ENCODE results near the gene KCNH4.
"Not testable (repeated sequence)": the region's sequence is repeated elsewhere in the genome, so short reads cannot be mapped to it uniquely, and the experiment has no call there.

KCNH4 gene

GRCh38 chr17:42180922-42181850 is at the start of gene KCNH4:
Gene KCNH4 (minus strand): TSS chr17:42181142. CDS start chr17:42180945, 197 bp downstream.
- DNase-seq, result peak; percentile 89 to 92

- no peak for DNase-seq
Measured at GRCh38 chr17:42230225-42230624, 49.3 kb upstream of the KCNH4 start.

DNA sequence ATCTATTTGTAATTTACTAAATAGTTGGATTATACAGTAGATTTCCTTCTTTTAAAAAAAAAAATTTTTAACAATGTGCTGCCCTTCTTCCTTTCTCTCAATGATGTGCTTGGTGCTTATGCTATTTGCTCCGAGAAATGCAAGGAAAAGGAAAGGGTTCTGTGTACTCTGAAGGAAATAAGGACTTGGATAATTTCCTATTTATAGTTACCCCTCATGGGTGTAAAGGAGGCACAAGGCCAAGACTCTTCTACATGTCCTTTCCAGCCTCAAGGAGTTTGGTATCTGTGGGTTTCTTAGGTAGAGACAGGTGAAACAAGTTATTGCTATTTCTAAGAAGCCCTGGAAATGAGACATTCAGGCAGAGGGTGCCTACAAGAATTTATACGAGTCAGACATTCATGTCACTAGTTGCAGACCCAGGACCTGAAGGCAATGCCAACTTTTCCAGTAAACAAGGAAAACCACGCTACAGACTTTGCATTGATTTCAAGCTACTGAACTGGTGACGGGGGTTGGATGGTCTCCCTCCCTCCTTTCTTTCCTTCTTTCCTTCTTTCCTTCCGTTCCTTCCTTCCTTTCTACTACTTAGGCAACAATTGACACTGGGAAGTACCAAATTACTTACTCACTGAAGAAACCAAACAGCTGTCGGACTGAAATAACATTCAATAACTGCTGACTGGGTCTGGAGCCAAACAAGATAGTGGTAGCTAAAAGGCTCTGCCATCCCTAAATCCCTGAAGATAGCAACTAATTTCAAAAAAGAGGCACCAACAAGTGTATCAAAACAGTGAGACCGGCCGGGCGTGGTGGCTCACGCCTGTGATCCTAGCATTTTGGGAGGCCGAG is 47.1 kb upstream of the KCNH4 start:
- no peak for DNase-seq

DNA sequence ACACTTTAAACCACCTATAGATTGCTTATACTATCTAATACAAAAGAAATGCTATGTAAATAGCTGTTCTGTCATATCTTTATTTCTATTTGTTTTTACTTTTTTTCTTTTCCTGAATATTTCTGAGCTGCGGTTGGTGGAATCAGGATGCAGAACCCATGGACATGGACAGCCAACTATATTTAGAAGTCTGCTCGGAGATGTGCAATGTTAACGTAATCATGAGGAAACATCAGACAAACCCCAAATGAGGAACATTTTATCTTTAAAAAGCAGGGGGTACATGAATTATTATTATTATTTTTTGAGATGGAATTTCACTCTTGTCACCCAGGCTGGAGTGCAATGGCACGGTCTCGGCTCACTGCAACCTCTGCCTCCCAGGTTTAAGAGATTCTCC is 44.7 kb upstream of the KCNH4 start:
- no peak for DNase-seq

DNA sequence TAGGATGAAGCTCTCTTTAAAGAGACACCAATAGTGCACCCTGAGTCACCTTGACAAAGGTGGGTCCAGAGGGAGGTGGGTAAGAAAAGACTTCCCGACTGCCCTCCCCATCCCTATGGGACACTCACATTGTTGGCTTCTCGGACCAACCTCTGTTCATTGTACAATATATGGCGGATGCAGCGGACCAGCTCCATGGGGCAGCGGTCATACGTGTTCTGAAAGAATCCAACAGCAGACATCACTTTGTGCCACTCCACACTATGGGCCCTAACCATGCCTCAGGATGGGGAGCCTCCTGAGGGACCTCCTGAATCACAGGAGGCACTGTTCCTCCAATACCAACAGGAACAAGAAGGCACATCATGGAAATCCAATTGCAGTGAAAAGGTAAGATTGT is 43.7 kb upstream of the KCNH4 start:
- no peak for DNase-seq

- DNase-seq, result peak; percentile 61 to 67
Measured at GRCh38 chr17:42221886-42222745, 41.2 kb upstream of the KCNH4 start.

GRCh38 chr17:42219280-42219679 is 38.3 kb upstream of the KCNH4 start:
- not testable (repeated sequence) for DNase-seq

DNA sequence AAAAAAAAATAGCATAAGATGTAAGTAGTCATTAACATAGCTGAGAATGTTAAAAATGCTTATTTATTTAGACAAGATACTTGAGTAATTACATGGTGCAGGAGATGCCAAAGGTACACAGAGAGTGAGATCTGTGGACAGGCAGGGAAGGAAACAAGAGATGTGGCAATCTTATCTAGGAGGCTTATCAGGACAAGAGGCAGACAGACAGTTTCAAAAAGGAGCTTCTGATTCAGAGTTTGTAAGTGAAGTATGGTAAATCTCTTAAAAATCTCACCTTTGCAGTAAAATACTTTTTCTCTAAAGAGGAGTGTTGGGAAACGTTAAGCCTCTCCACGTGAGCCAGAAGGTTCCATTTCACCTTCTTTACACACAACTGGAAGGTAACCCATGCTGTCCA is 33.2 kb upstream of the KCNH4 start:
- no peak for DNase-seq

DNA sequence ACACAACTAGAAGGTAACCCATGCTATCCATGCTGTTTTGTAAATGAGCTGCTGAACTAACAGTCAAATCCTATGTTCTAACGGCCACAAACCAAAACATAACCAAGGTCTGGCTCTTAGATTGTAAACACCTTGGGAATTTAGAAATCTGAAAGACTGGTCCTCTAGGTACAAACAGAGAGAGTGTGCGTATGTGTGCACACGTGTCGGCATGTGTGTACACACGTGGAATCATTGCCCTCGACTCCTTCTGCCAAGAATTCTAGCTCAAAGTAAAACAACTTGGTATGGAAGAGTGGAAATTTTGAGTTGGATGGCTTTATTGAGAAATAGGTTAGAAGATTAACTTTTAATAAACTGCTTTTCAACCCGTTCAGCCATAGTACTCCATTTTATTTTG is 31.4 kb upstream of the KCNH4 start:
- DNase-seq, result no peak

- not testable (repeated sequence) for DNase-seq
Measured at GRCh38 chr17:42211921-42212341, 31.0 kb upstream of the KCNH4 start.

DNA sequence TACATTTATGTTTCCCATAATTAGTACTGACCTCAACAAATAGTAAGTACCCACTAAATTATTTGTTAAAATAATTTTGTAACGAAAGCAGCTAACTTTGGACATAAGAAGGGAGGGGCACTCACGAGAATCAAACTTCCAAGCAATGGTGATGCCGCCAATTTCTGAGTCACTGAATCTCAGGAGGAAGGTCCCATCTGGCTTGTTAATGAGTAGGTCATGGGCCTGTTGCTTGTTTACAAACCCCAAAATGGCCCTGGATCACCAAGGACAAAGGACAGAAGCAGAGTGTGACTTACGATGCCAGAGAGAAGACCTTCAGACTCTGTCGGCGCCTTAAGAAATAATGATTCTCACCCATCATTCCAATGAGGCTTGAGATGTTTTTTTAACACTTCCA is 29.1 kb upstream of the KCNH4 start:
- no peak for DNase-seq

GRCh38 chr17:42206153-42206612 is 25.2 kb upstream of the KCNH4 start:
- DNase-seq, result not testable (repeated sequence)

DNA sequence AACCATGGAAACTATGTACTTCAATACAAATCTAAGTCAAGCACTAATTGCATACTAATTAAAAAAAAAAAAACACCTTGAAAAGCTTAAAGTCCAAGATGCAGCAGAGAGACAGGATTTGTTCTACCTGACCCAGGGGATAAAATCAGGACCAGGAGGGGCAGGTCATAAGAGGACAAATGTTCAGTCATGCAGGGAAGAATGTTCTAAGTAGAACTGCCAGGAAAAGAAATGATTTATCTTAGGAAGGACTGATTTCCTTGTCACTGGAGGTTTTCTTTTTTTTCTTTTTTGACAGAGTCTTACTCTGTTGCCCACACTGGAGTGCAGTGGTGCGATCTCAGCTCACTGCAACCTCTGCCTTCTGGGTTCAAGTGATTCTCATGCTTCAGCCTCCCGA is 22.4 kb upstream of the KCNH4 start:
- DNase-seq, result no peak

DNA sequence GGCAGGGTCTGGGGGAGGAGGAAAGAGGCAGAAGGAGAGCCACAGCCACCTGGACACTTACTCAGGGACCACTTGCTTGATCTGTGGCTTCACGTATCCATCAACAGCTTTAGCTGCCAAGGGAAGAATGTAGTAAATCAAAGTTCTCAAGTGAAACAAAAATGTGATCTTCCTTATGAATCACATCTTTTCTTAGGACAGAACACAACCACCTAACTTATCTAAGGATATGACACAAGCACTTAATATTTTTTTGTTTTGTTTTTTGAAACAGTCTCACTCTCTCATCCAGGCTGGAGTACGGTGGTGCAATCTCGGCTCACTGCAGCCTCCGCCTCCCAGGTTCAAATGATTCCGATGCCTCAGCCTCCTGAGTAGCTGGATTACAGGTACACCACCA is 21.8 kb upstream of the KCNH4 start:
- DNase-seq, result no peak

- DNase-seq, result no peak
Measured at GRCh38 chr17:42202159-42202558, 21.2 kb upstream of the KCNH4 start.

- no peak for DNase-seq
Measured at GRCh38 chr17:42201458-42201772, 20.5 kb upstream of the KCNH4 start.

GRCh38 chr17:42200706-42201457 is 19.9 kb upstream of the KCNH4 start:
- no peak for DNase-seq

GRCh38 chr17:42199416-42200011 is 18.6 kb upstream of the KCNH4 start:
- no peak for DNase-seq

DNA sequence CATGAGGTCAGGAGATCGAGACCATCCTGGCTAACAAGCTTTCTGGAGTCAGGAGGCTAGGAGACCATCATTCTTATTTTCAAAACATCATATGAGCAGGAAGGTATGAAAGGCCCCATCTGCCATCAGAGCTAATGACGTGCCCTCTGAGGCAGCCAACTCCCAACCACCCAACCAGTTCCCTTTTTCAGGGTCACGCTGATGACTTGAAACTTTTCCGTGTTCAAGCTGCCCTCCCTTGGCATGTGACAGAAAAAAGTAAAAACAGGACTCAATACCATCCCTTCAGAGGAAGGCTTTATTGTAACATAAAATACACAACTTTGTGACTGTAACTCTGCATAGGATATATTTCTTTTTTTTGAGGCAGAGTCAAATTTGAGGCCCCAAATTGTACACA is 18.0 kb upstream of the KCNH4 start:
- no peak for DNase-seq

DNA sequence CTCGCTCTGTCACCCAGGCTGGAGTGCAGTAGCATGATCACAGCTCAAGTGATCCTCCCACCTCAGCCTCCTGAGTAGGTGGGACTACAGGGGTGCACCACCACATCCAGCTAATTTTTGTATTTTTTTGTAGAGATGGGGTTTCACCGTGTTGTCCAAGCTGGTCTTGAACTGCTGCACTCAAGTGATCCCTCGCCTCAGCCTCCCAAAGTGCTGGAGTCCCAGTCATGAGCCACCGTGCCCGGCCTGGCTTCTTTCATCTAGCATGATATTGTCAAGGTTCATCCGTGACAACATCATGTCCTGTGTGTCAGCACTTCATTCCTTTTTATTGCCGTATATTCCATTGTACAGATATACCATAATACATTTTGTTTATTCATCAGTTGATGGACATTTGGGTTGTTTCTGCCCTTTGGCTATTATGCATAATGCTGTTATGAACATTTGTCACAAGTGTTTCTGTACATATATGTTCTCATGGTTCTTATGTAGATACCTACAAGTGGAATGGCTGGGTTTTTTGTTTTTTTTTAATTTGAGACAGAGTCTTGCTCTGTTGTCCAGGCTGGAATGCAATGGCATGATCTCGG is 16.7 kb upstream of the KCNH4 start:
- no peak for DNase-seq
